DOHH2 (cell line): ENCODE data around the gene OPRD1.

Experiments used
- CTCF ChIP-seq: fragments of 200-600 bp; sonication (generic); IDR thresholded peaks from one replicate; pipeline ENCODE4 v1.5.1; 2014; ENCODE audit warnings: antibody characterized with exemption, mild to moderate bottlenecking, low read depth, low read length; ENCODE audit not compliant: poor library complexity, severe bottlenecking
- EZH2phosphoT487 ChIP-seq: fragments of 200-600 bp; sonication (generic); IDR thresholded peaks from 2 replicates; pipeline ENCODE4 v1.6.1; 2017; ENCODE audit warnings: borderline replicate concordance, mild to moderate bottlenecking, antibody characterized with exemption, low read length, moderate library complexity, mixed read lengths

DNA sequence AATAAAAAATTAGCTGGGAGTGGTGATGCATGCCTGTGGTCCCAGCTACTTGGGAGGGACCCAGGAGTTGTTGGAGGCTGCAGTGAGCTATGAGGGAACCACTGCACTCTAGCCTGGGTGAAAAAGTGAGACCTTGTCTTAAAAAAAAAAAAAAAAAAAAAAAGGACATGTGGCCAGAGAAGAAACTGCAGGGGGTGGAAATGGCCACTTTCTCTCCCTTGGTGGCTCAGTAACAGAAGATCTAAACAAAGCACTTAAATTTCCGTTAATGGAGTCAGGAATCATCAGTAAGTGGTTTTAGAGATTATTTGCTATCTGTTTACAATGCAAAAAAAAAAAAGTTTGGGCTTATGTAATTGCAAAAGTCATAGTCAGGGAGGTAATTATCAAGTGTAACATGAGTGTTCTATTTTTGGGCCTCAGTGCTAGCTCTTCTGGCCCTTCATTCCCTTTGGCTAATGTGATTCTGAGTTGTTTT, 19.3 kb upstream of the OPRD1 start:
- no peak for TF ChIP-seq CTCF
- TF ChIP-seq EZH2phosphoT487, result no peak
